IPS-15b (cell line): ENCODE data around the gene BUD23.
A peak's percentile ranks its signal among the peaks of the same experiment; 100 is the strongest.
"Not testable (repeated sequence)": the region's sequence is repeated elsewhere in the genome, so short reads cannot be mapped to it uniquely, and the experiment has no call there.

Experiments
- H3K27me3 ChIP-seq: one replicate; pipeline ENCODE4 v1.6.1; 2013; ENCODE audit warnings: low read length; ENCODE audit not compliant: control insufficient read depth, insufficient read depth
- H3K36me3 ChIP-seq: one replicate; pipeline ENCODE4 v1.6.1; 2013; ENCODE audit warnings: low read length; ENCODE audit not compliant: control insufficient read depth, insufficient read depth
- H3K4me1 ChIP-seq: one replicate; pipeline ENCODE4 v1.6.1; 2013; ENCODE audit warnings: mild to moderate bottlenecking, low read length; ENCODE audit not compliant: control insufficient read depth, insufficient read depth
- H3K4me3 ChIP-seq: one replicate; pipeline ENCODE4 v1.5.1; 2013; ENCODE audit warnings: low read depth, low read length
- H3K9ac ChIP-seq: one replicate; pipeline ENCODE4 v1.6.1; 2013; ENCODE audit warnings: low read depth, mild to moderate bottlenecking, low read length
- H3K9me3 ChIP-seq: one replicate; pipeline ENCODE4 v1.6.1; 2013; ENCODE audit warnings: mild to moderate bottlenecking, low read length; ENCODE audit not compliant: control insufficient read depth, insufficient read depth

Gene BUD23

GRCh38 chr7:73715648-73716317 is 32.4 kb downstream of the BUD23 start:
- H3K36me3 ChIP-seq = peaks cover 2% of the 10 kb centered on the region
- peaks cover 9% of the 10 kb centered on the region for H3K27me3 ChIP-seq
- H3K9ac ChIP-seq = no peak overlapping the region
- no peak overlapping the region for H3K4me3 ChIP-seq
- H3K9me3 ChIP-seq = no peaks in the 10 kb centered on the region
- H3K4me1 ChIP-seq = peaks cover 2% of the 10 kb centered on the region

DNA sequence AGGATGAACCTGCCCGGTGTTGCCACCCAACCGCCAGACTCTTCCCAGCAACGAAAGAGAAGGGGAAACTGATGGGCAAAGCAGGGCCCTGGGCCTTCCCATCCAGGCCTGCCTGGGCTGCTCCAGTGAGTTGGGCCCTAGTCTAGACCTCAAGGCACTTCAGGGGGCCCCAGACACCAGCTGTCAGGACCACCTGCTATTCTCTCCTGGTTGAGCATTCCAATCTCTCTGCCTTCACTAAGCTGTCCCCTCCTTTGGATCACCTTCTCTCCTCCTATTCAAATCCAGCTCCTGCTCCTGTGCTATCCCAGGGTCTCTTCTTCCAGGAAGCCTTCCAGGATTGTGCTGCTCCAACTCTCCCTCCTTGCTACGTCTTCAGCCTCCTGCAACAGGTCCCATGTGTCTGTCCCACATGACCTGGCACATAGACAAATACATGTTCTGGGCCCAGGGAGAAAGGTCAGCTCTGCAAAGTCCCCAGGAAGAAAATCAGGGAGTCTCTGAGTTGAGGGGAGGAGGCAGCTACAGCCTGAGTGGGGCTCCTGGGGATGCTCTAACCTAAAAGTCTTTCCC is 33.0 kb downstream of the BUD23 start:
- no peak overlapping the region for H3K9ac ChIP-seq
- no peak overlapping the region for H3K4me3 ChIP-seq
- H3K9me3 ChIP-seq = no peaks in the 10 kb centered on the region
- H3K27me3 ChIP-seq = peaks cover 12% of the 10 kb centered on the region
- H3K4me1 ChIP-seq = peaks cover 2% of the 10 kb centered on the region
- H3K36me3 ChIP-seq = peaks cover 2% of the 10 kb centered on the region

DNA sequence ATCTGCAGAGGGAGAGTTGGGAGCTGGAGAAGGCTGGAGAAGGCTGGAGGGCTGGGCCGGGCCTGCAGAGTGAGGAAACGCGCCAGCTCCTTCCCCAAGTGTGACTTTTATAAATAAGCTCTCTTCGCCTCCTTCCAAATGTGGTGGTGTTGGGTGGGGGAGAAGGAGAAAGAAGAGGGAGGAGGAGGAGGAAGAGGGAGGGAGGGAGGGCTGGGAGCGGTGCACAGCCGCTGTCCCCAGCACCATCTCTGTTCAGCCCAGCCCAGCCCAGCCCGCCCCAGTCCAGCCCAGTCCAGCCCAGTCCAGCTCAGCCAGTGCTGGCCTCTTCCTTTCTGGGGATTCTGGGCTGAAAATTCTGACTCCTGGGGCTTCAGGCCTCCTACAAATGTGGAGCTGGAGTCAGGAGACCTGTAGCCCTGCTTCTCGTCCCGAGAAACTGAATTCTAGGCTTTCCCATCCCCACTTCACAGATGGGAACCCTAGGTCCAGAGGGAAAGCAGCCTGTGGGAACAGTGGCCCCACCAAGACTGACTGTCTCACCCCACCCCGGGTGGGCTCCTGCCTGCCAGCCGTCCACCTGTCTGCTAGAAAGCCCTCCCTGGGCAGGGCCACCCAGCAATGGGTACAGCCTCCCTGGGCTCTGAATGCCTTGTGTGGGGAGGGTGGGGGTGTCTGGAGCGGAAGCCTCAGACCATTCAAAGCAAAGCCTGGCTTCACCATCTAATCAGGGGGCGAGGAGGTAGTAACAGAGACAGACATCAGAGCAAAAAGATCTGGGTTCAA is 33.8 kb downstream of the BUD23 start:
- Histone ChIP-seq H3K4me3 (no peak overlapping the region), H3K36me3 (peaks cover 2% of the 10 kb centered on the region), H3K27me3 (peaks cover 13% of the 10 kb centered on the region), H3K9me3 (no peaks in the 10 kb centered on the region), H3K9ac (no peak overlapping the region), H3K4me1 (no peaks in the 10 kb centered on the region)

- Histone ChIP-seq H3K4me3 (no peak overlapping the region), H3K9ac (no peak overlapping the region)
Observed at GRCh38 chr7:73717991-73718405, 34.6 kb downstream of the BUD23 start.

GRCh38 chr7:73718438-73718881 is 35.1 kb downstream of the BUD23 start:
- no peaks in the 10 kb centered on the region for H3K4me1 ChIP-seq
- H3K9me3 ChIP-seq = no peaks in the 10 kb centered on the region
- peaks cover 2% of the 10 kb centered on the region for H3K36me3 ChIP-seq
- H3K4me3 ChIP-seq = peak overlapping the region; percentile 71
- H3K9ac ChIP-seq = no peak overlapping the region
- H3K27me3 ChIP-seq = peaks cover 13% of the 10 kb centered on the region

More at GRCh38 chr7:73717991-73718405, 34.6 kb downstream of the BUD23 start:
- Histone ChIP-seq H3K4me1 (no peaks in the 10 kb centered on the region), H3K9me3 (no peaks in the 10 kb centered on the region), H3K27me3 (peaks cover 13% of the 10 kb centered on the region), H3K36me3 (peaks cover 2% of the 10 kb centered on the region)

GRCh38 chr7:73718905-73719805 is 35.8 kb downstream of the BUD23 start, which contains the start of gene STX1A:
STX1A (minus strand) TSS chr7:73719669; CDS start chr7:73719631, 38 bp downstream.
- Histone ChIP-seq H3K27me3 (peaks cover 13% of the 10 kb centered on the region), H3K4me1 (no peaks in the 10 kb centered on the region), H3K36me3 (peaks cover 2% of the 10 kb centered on the region), H3K4me3 (peak within 1 kb of the TSS; percentile 71), H3K9me3 (no peaks in the 10 kb centered on the region), H3K9ac (no peak within 1 kb of the TSS)

- H3K4me1 ChIP-seq = no peaks in the 10 kb centered on the region
- H3K36me3 ChIP-seq = peaks cover 2% of the 10 kb centered on the region
- peaks cover 13% of the 10 kb centered on the region for H3K27me3 ChIP-seq
- no peak overlapping the region for H3K9ac ChIP-seq
- H3K4me3 ChIP-seq = peak overlapping the region; percentile 55
- no peaks in the 10 kb centered on the region for H3K9me3 ChIP-seq
Observed at GRCh38 chr7:73719806-73720169, 36.4 kb downstream of the BUD23 start.

GRCh38 chr7:73720443-73720842 is 37.0 kb downstream of the BUD23 start:
- not testable (repeated sequence) for H3K4me1 ChIP-seq, H3K9ac ChIP-seq, H3K36me3 ChIP-seq, H3K9me3 ChIP-seq, H3K4me3 ChIP-seq
- H3K27me3 ChIP-seq = peaks cover 13% of the 10 kb centered on the region

- Histone ChIP-seq H3K4me3 (no peak overlapping the region), H3K4me1 (no peaks in the 10 kb centered on the region), H3K27me3 (peaks cover 13% of the 10 kb centered on the region), H3K36me3 (no peaks in the 10 kb centered on the region), H3K9ac (no peak overlapping the region), H3K9me3 (no peaks in the 10 kb centered on the region)
Observed at GRCh38 chr7:73721377-73721817, 38.0 kb downstream of the BUD23 start.

- H3K4me1 ChIP-seq, H3K9me3 ChIP-seq, H3K9ac ChIP-seq, H3K36me3 ChIP-seq, H3K4me3 ChIP-seq: not testable (repeated sequence)
- H3K27me3 ChIP-seq = peaks cover 13% of the 10 kb centered on the region
Observed at GRCh38 chr7:73722182-73722581, 38.8 kb downstream of the BUD23 start.

- Histone ChIP-seq H3K9me3 (no peaks in the 10 kb centered on the region), H3K36me3 (no peaks in the 10 kb centered on the region), H3K27me3 (peaks cover 13% of the 10 kb centered on the region), H3K4me3 (no peak overlapping the region), H3K9ac (no peak overlapping the region), H3K4me1 (peaks cover under 1% of the 10 kb centered on the region)
Observed at GRCh38 chr7:73722785-73723184, 39.4 kb downstream of the BUD23 start.
